Stimulated activated naive B cell treated with anti-CD40 and anti-IgM and Interleukin-4, amounts not matched to agents 10 μg/mL and 1 μg/mL and 100 μg/mL, for 72 hours (primary cell): ENCODE data around the gene CHODL.
A peak's percentile ranks its signal among the peaks of the same experiment; 100 is the strongest.

Experiments
- ATAC-seq, 2 donors: fragments of 150-1000 bp; cut with Tn5 transposase; replicated peaks; 2 replicates each; pipeline ENCODE4 v1.10.0; 2021; ENCODE audit warnings: moderate library complexity in 1 of 2
- DNase-seq: peaks from one replicate; pipeline ENCODE4 v3.0.0; 2021
- H3K27ac Mint-ChIP-seq: one replicate; pipeline ENCODE4 v1.8.0; 2022; ENCODE audit warnings: mild to moderate bottlenecking, mixed read lengths
- H3K27me3 Mint-ChIP-seq, 2 donors: one replicate each; pipeline ENCODE4 v1.8.0; 2022; ENCODE audit warnings: mixed read lengths in 2 of 2
- H3K36me3 Mint-ChIP-seq, 2 donors: one replicate each; pipeline ENCODE4 v1.8.0; 2022; ENCODE audit warnings: mixed read lengths in 2 of 2, mild to moderate bottlenecking in 1 of 2
- H3K4me1 Mint-ChIP-seq, 2 donors: one replicate each; pipeline ENCODE4 v1.8.0; 2022; ENCODE audit warnings: mixed read lengths in 2 of 2, mild to moderate bottlenecking in 1 of 2
- H3K4me3 Mint-ChIP-seq, 2 donors: one replicate each; pipeline ENCODE4 v1.8.0; 2022; ENCODE audit warnings: mild to moderate bottlenecking in 2 of 2, mixed read lengths in 2 of 2, moderate library complexity in 1 of 2
- H3K9me3 Mint-ChIP-seq, 2 donors: one replicate each; pipeline ENCODE4 v1.8.0; 2022; ENCODE audit warnings: mixed read lengths in 2 of 2, mild to moderate bottlenecking in 1 of 2

The CHODL gene

GRCh38 chr21:18253799-18254198 is 9.2 kb downstream of the CHODL start:
- Mint-ChIP-seq H3K36me3 (no peaks in the 10 kb centered on the region), H3K9me3 (no peaks in the 10 kb centered on the region), H3K27ac (no peak overlapping the region), H3K27me3 (no peaks in the 10 kb centered on the region), H3K4me3 (no peak overlapping the region), H3K4me1 (no peaks in the 10 kb centered on the region)
- no peak for ATAC-seq
- no peak for DNase-seq

- Mint-ChIP-seq H3K27me3 (no peaks in the 10 kb centered on the region), H3K27ac (no peak overlapping the region), H3K4me1 (no peaks in the 10 kb centered on the region), H3K9me3 (peaks cover 0 to 3% of the 10 kb centered on the region in 2 donors), H3K4me3 (no peak overlapping the region), H3K36me3 (no peaks in the 10 kb centered on the region)
- ATAC-seq (no peak), DNase-seq (no peak)
Measured at GRCh38 chr21:18265944-18266343, 21.3 kb downstream of the CHODL start.

- no peaks in the 10 kb centered on the region for H3K4me1 Mint-ChIP-seq
Measured at GRCh38 chr21:18267496-18267895, 22.9 kb downstream of the CHODL start.

GRCh38 chr21:18268906-18269305 is 24.3 kb downstream of the CHODL start:
- H3K4me1 Mint-ChIP-seq, result no peaks in the 10 kb centered on the region
- H3K27ac Mint-ChIP-seq, result no peak overlapping the region

More at GRCh38 chr21:18267496-18267895, 22.9 kb downstream of the CHODL start:
- Mint-ChIP-seq H3K36me3 (no peaks in the 10 kb centered on the region), H3K9me3 (peaks cover 0 to 3% of the 10 kb centered on the region in 2 donors), H3K4me3 (no peak overlapping the region), H3K27ac (no peak overlapping the region), H3K27me3 (no peaks in the 10 kb centered on the region)
- DNase-seq, result no peak
- no peak for ATAC-seq

GRCh38 chr21:18269856-18270255 is 25.2 kb downstream of the CHODL start:
- Mint-ChIP-seq H3K4me3 (no peak overlapping the region), H3K4me1 (no peaks in the 10 kb centered on the region), H3K27me3 (no peaks in the 10 kb centered on the region), H3K27ac (no peak overlapping the region), H3K9me3 (peaks cover 0 to 3% of the 10 kb centered on the region in 2 donors), H3K36me3 (no peaks in the 10 kb centered on the region)
- no peak for ATAC-seq
- DNase-seq, result no peak

More at GRCh38 chr21:18268906-18269305, 24.3 kb downstream of the CHODL start:
- Mint-ChIP-seq H3K4me3 (no peak overlapping the region), H3K36me3 (no peaks in the 10 kb centered on the region), H3K27me3 (no peaks in the 10 kb centered on the region), H3K9me3 (peaks cover 0 to 3% of the 10 kb centered on the region in 2 donors)
- no peak for ATAC-seq
- no peak for DNase-seq

GRCh38 chr21:18273400-18273799 is 28.8 kb downstream of the CHODL start:
- H3K27me3 Mint-ChIP-seq, result no peaks in the 10 kb centered on the region
- H3K4me1 Mint-ChIP-seq, result no peaks in the 10 kb centered on the region
- H3K9me3 Mint-ChIP-seq, result no peaks in the 10 kb centered on the region
- ATAC-seq, result no peak
- H3K4me3 Mint-ChIP-seq, result no peak overlapping the region
- H3K36me3 Mint-ChIP-seq, result no peaks in the 10 kb centered on the region
- no peak overlapping the region for H3K27ac Mint-ChIP-seq
- no peak for DNase-seq

- Mint-ChIP-seq H3K27me3 (no peaks in the 10 kb centered on the region), H3K27ac (no peak overlapping the region), H3K36me3 (no peaks in the 10 kb centered on the region), H3K9me3 (no peaks in the 10 kb centered on the region), H3K4me3 (no peak overlapping the region), H3K4me1 (no peaks in the 10 kb centered on the region)
- DNase-seq, result no peak
- ATAC-seq, result no peak
Measured at GRCh38 chr21:18274370-18274769, 29.7 kb downstream of the CHODL start.

- DNase-seq (no peak), ATAC-seq (no peak)
- H3K4me1 Mint-ChIP-seq, result no peaks in the 10 kb centered on the region
- H3K36me3 Mint-ChIP-seq, result no peaks in the 10 kb centered on the region
- no peaks in the 10 kb centered on the region for H3K27me3 Mint-ChIP-seq
- no peak overlapping the region for H3K4me3 Mint-ChIP-seq
- H3K27ac Mint-ChIP-seq, result no peak overlapping the region
- H3K9me3 Mint-ChIP-seq, result no peaks in the 10 kb centered on the region
Measured at GRCh38 chr21:18275781-18276180, 31.1 kb downstream of the CHODL start.

GRCh38 chr21:18285379-18285778 is 40.7 kb downstream of the CHODL start:
- Mint-ChIP-seq H3K4me1 (no peaks in the 10 kb centered on the region), H3K27me3 (no peaks in the 10 kb centered on the region), H3K27ac (no peak overlapping the region), H3K4me3 (no peak overlapping the region), H3K36me3 (no peaks in the 10 kb centered on the region), H3K9me3 (no peaks in the 10 kb centered on the region)
- ATAC-seq, result no peak
- DNase-seq, result no peak

GRCh38 chr21:18289876-18290275 is 45.2 kb downstream of the CHODL start:
- no peak for ATAC-seq
- no peaks in the 10 kb centered on the region for H3K27me3 Mint-ChIP-seq
- no peaks in the 10 kb centered on the region for H3K36me3 Mint-ChIP-seq
- no peaks in the 10 kb centered on the region for H3K4me1 Mint-ChIP-seq
- no peak for DNase-seq
- H3K27ac Mint-ChIP-seq, result no peak overlapping the region
- H3K9me3 Mint-ChIP-seq, result no peaks in the 10 kb centered on the region
- H3K4me3 Mint-ChIP-seq, result no peak overlapping the region

GRCh38 chr21:18294100-18294499 is 49.5 kb downstream of the CHODL start:
- H3K27ac Mint-ChIP-seq, result no peak overlapping the region
- no peak overlapping the region for H3K4me3 Mint-ChIP-seq
- H3K36me3 Mint-ChIP-seq, result no peaks in the 10 kb centered on the region
- ATAC-seq (no peak), DNase-seq (no peak)
- no peaks in the 10 kb centered on the region for H3K4me1 Mint-ChIP-seq
- no peaks in the 10 kb centered on the region for H3K27me3 Mint-ChIP-seq
- no peaks in the 10 kb centered on the region for H3K9me3 Mint-ChIP-seq

GRCh38 chr21:18298228-18298627 is 53.6 kb downstream of the CHODL start:
- Mint-ChIP-seq H3K36me3 (no peaks in the 10 kb centered on the region), H3K9me3 (no peaks in the 10 kb centered on the region), H3K27ac (peak overlapping the region; percentile 14), H3K27me3 (no peaks in the 10 kb centered on the region), H3K4me1 (no peaks in the 10 kb centered on the region), H3K4me3 (no peak overlapping the region)
- ATAC-seq, result peak in 1 of 2 donors; percentile 31
- no peak for DNase-seq
